HG03575 (cell line): ENCODE data around the gene MBNL3.

Experiments used
- ATAC-seq: cut with Tn5 transposase; IDR thresholded peaks from one replicate; pipeline ENCODE4 v1.9.1; 2021; ENCODE audit not compliant: unreplicated experiment, insufficient number of reproducible peaks, low FRiP score; ENCODE audit errors: extremely low read depth

Gene MBNL3

GRCh38 chrX:132393485-132393884 lies 95.4 kb downstream of the MBNL3 start:
- no peak for ATAC-seq

- ATAC-seq = no peak
Measured at GRCh38 chrX:132393085-132393484, 95.8 kb downstream of the MBNL3 start.

- ATAC-seq = no peak
Measured at GRCh38 chrX:132390792-132391191, 98.0 kb downstream of the MBNL3 start.

- ATAC-seq = no peak
Measured at GRCh38 chrX:132389480-132389879, 99.4 kb downstream of the MBNL3 start.

GRCh38 chrX:132388371-132388770 lies 100.5 kb downstream of the MBNL3 start:
- no peak for ATAC-seq

GRCh38 chrX:132384301-132384700 lies 104.5 kb downstream of the MBNL3 start:
- ATAC-seq = no peak

GRCh38 chrX:132382068-132382467 lies 106.8 kb downstream of the MBNL3 start:
- no peak for ATAC-seq

- no peak for ATAC-seq
Measured at GRCh38 chrX:132378281-132378680, 110.6 kb downstream of the MBNL3 start.

- ATAC-seq = no peak
Measured at GRCh38 chrX:132375941-132376340, 112.9 kb downstream of the MBNL3 start.

GRCh38 chrX:132373610-132374009 lies 115.2 kb downstream of the MBNL3 start:
- ATAC-seq = no peak

GRCh38 chrX:132369617-132370326 lies 119.1 kb downstream of the MBNL3 start:
- no peak for ATAC-seq

- no peak for ATAC-seq
Measured at GRCh38 chrX:132367984-132368383, 120.9 kb downstream of the MBNL3 start.

GRCh38 chrX:132367314-132367713 lies 121.5 kb downstream of the MBNL3 start:
- ATAC-seq = no peak

GRCh38 chrX:132365490-132365889 lies 123.3 kb downstream of the MBNL3 start:
- no peak for ATAC-seq

GRCh38 chrX:132364313-132364712 lies 124.5 kb downstream of the MBNL3 start:
- ATAC-seq = no peak

- no peak for ATAC-seq
Measured at GRCh38 chrX:132353430-132353829, 135.4 kb downstream of the MBNL3 start.

GRCh38 chrX:132336172-132336571 lies 152.7 kb downstream of the MBNL3 start:
- ATAC-seq = no peak

GRCh38 chrX:132333351-132333750 lies 155.5 kb downstream of the MBNL3 start:
- ATAC-seq = no peak

GRCh38 chrX:132331532-132331931 lies 157.3 kb downstream of the MBNL3 start:
- ATAC-seq = no peak

- ATAC-seq = no peak
Measured at GRCh38 chrX:132331000-132331399, 157.8 kb downstream of the MBNL3 start.

GRCh38 chrX:132330156-132330729 lies 158.6 kb downstream of the MBNL3 start:
- no peak for ATAC-seq
